Adrenal gland (tissue), 5 donors: ENCODE results near the gene RETREG1.

Experiments
- CTCF ChIP-seq, 6 experiments: fragments of 450-650 bp in 4 of 6; fragments of 200-600 bp in 2 of 6; sonication (generic) in 1 of 6; IDR thresholded peaks; 1 replicate in 5 of 6; 2 replicates in 1 of 6; pipeline versions ENCODE4 v1.5.1 to v1.8.0; 2016 to 2021; ENCODE audit warnings: antibody characterized with exemption in 6 of 6, mild to moderate bottlenecking in 2 of 6, moderate library complexity in 1 of 6
- POLR2A ChIP-seq, 2 donors: fragments of 450-650 bp; IDR thresholded peaks; one replicate each; pipeline ENCODE4 v1.6.1; 2017; ENCODE audit warnings: antibody characterized with exemption in 2 of 2, mild to moderate bottlenecking in 2 of 2, moderate library complexity in 1 of 2
- donor health status: DM: no; HTN: no; CAD: no.

GRCh38 chr5:16665601-16666000 lies 48.8 kb upstream of the RETREG1 start:
- no peak for TF ChIP-seq CTCF (IDR thresholded peaks at IDR 0.05)
- TF ChIP-seq POLR2A (IDR thresholded peaks at IDR 0.05) = no peak
